GM19452 (cell line): ENCODE results near the gene ZNF77.
A peak's percentile ranks its signal among the peaks of the same experiment; 100 is the strongest.
"Not testable (repeated sequence)": the region's sequence is repeated elsewhere in the genome, so short reads cannot be mapped to it uniquely, and the experiment has no call there.

Source experiments
- ATAC-seq: cut with Tn5 transposase; IDR thresholded peaks from one replicate; pipeline ENCODE4 v1.9.1; 2021; ENCODE audit not compliant: unreplicated experiment

The ZNF77 gene

DNA sequence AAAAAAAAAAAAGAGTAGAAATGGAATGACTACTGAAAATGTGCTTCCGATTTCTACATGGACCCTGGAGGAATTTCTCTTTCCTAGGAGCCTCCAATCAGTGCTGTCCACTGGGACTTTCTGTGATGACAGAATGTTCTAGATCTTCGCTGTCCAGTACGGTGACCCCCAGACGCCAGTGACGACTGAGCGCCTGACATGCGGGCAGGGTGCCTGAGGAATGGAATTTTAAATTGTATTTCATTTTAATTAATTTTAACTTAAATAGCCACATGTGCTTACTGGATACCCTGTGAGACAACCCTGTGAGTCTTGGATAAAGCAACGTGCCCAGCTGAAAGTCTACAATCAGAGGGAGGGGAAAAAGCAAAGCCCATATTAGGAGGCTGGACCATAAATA lies 28.5 kb upstream of the ZNF77 start:
- ATAC-seq: no peak

DNA sequence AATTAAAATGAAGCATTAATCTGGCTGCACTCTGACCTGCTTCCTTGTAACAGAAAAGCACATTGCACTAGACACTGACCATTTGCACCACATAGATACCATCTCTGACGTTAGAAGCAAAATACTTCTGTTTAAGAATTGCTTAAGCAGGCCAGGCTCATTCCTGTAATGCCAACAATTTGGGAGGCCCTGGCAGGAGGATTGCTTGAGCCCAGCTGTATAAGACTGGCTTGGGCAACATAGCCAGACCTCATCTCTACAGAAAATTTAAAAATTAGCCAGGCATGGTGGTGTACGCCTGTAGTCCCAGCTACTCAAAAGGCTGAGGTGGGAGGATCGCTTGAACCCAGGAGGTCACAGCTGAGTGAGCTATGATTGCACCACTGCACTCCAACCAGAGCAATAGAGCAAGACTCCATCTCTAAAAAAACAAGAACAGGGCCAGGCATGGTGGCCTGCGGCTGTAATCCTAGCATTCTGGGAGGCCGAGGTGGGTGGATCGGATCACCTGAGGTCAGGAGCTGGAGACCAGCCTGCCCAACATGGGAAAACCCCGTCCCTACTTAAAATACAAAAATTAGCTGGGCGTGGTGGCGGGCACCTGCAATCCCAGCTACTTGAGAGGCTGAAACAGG lies 25.5 kb upstream of the ZNF77 start:
- no peak for ATAC-seq

DNA sequence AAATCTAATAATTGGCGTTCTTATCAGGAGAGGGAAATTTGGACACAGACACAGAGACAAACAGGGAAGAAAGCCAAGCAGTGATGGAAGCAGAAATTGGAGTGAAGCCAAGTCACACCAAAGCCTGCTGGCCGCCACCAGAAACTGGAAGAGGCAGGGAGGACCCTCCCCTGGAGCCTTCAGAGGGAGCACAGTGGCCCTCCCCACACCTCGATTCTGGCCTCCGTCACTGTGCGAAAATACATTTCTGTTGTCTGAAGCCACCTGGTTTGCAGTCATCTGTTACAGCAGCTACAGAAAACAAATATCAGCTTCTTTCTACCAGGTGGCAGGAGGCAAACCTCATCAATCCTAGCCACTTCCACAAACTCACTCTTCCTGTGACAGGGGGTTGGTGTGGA lies 24.3 kb upstream of the ZNF77 start:
- no peak for ATAC-seq

DNA sequence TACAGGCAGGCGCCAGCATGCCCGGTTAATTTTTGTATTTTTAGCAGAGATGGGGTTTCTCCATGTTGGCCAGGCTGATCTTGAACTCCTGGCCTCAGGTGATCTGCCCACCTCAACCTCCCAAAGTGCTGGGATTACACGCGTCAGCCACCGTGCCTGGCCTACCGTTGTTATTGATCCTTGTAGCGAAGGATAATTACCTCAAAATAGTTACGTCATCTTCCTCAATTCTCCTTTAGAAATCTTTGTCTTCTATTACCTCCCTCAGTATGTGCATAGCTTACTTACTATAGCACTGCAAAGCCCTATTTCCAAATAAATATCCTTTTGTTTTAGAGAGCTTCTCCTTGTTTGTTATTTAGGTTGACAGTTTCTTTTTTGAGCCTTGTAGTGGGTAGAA lies 23.2 kb upstream of the ZNF77 start:
- no peak for ATAC-seq

DNA sequence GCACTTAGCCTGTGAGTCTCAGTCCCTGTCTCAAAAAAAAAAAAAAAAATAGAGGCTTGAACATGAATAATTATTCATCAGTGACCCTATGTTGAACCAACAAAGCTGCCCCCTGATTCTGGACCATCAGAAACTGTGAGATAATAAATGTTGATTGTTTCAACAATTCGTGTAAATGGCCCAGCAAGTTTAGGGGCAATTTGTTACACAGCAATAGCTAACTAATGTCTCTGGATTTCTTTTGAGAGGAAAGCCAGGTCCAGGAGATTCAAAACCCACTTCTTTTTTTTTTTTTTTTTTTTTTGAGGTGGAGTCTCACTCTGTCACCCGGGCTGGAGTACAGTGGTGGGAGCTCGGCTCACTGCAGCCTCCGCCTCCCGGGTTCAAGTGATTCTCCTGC lies 20.1 kb upstream of the ZNF77 start:
- ATAC-seq: no peak

DNA sequence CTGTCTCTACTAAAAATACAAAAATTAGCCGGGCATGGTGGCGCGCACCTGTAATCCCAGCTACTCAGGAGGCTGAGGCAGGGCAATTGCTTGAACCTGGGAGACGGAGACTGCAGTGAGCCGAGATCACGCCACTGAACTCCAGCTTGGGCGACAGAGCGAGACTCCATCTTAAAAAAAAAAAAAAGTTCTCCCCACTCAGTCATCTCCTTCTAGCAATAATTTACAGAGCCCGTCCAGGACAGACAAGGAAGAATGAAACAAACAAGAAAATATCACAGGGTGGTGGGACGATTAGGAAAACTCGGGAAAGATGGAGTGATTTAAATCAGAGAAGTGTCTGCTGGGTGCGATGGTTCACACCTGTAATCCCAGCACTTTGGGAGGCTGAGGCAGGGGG lies 18.9 kb upstream of the ZNF77 start:
- not testable (repeated sequence) for ATAC-seq

DNA sequence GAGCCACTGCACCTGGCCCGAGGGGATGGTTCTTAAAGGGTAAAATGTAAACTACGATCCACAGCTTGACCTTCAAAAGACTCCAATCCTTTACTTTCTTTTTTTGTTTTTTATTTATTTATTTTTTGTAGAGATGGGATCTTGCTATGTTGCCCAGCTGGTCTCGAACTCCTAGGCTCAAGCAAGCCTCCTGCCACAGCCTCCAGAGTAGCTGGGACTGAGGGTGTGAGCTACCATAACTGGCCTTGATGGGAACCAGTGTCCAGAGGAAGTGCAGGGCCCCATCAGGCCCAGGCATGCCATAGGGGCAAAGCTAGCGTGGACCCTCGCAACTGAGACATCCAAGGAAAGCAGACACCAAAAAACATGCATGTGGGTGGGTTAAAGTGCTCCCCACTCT lies 18.4 kb upstream of the ZNF77 start:
- no peak for ATAC-seq

DNA sequence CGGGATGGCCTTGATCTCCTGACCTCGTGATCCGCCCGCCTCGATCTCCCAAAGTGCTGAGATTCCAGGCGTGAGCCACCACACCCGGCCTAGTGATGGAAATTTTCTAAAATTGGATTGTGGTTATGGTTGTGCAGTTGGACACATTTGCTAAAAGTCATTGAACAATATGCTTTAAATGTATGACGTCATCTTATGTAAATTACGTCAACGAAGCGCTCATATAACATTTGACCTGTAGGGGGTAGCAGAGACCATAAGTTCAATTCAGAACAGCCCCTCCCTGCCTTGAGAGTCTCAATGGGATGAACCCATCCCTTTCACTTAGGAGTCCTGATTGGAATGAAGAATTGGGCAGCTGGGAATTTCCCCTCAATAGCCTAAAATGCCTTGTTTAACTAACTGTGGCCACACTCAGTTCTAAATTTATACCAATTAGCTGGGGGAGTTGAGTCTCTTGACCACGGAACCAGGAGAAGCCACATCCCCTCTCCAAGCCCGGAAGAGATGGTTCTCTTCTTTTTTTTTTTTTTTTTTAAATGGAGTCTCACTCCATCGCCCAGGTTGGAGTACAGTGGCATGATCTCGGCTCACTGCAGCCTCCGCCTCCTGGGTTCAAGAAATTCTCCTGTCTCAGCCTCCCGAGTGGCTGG lies 17.4 kb upstream of the ZNF77 start:
- ATAC-seq: no peak

DNA sequence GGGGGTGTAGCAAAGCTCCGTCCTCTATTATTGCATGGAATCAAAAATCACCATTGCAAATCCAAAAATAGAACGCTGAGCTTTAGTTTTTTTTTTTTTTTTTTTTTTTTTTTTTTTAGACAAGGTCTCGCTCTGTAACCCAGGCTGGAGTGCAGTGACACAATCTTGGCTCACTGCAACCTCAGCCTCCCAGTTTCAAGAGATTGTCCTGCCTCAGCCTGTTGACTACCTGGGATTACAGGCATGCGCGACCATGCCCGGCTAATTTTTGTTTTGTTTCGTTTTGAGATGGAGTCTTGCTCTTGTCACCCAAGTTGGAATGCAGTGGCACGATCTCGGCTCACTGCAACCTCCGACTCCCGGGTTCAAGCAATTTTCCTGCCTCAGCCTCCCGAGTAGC lies 15.3 kb upstream of the ZNF77 start:
- ATAC-seq: no peak

DNA sequence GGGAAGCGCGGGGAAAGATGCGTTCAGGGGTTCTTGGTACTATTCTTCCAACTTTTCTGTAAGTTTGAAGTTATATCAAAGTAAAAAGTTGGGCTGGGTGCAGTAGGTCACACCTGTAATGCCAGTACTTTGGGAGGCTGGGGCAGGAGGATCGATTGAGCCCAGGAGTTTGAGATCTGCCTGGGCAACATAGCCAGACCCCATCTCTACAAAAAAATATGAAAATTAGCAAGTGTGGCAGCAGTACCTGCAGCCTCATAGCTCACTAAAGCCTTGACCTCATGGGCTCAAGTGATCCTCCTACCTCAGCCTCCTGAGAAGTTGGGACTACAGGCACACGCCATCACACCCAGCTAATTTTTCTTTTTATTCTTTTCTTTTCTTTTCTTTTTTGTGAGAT lies 12.4 kb upstream of the ZNF77 start:
- ATAC-seq: no peak

DNA sequence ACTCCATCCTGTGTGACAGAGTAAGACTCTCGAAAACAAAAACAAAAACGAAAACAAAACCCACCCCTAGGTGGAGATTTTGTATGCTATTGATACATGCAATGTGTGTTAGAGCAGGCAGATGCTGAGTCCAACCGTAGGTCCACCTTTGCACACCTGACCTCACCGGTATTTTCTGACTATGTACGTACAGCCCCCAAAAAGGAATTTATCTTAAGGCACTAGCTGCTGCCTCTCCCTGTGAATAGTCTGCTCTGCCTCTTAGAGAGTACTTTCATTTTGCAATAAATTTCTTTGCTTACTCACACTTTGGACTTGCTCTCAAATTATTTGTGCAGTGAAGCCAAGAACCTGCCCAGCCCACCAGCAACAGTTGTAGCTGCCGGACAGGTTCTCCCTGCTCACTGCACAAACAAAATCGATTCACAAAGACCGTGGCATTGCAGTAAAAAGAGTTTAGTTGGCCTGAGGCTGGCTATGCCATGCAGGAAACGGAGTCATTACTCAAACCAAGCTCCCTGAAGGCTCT lies 8.2 kb upstream of the ZNF77 start:
- no peak for ATAC-seq

DNA sequence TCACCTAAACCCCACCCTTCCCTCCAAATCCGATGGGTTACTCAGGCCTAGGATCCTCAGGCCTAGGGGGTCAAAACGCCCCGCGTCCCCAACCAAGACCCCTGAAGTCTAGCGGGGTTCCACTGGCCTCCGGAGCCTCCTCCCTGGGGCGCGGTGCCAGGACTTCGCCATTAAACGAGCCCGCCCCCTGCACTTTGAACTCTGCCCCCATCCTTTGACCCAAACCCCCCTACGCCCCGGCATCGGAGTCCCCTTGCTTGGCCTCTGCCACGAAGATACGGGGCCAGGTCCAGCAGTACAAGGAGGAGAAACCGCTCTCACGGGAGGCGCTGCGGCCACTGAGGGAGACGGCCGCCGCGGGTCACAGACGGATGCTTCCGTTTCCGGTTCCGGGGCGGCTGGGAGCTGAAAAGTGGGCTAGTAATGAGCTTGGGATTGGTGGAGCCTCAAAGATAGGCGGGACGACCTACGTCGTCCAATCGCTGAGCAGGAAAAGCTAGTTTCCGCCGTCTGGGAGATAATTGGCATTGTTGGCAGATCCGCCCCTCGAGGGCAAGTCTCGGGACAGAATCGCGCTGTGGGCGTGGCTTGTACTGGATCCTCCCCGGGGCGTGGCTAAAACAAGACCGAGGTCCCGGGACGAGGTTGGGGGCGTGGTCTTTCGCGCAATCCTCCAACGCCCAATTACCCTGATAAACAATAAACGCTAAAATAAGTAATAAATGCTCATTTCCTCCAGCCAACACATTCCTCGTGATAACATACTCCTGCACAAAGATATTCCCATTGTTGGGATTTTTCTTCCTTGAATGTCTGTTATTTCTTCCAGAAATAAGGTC lies 5.7 kb upstream of the ZNF77 start:
- ATAC-seq: peak; percentile 90

DNA sequence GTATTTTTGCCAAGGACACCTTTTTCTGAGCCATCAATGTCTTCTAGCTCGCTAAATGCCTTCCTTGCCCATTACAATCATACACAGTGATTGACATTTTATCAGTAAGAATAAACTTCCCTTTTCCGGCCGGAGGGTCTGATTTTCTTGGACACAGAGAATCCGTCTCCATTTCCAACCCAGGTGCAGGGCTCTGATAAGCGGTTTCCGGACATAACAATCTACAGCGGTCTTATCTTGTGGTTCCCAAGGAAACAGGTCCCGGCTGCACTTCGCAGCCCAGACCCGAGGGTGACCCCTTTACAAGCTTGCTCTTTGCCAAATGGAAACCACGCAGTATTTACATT lies 5.1 kb upstream of the ZNF77 start:
- no peak for ATAC-seq

DNA sequence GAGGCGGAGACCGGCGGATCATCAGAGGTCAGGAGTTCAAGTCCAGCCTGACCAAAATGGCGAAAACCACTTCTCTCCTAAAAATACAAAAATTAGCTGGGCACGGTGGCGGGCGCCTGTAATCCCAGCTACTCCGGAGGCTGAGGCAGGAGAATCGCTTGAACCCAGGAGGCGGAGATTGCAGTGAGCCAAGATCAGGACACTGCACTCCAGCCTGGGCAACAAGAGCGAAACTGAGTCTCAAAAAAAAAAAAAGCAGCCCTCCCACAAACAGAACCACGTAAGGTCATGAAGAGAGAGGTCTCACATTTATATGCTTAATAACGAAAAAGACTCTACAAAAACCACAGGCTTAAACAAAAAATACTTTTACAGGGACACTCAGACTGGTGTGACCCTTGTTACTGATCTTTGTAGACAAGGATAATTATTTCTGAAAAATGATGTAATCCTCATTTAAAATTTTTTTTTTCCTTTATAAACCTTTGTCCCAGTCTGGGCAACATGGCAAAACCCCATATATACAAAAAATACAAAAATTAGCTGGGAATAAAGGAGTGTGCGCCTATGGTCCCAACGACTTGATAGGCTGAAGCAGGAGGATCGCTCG lies 909 bp upstream of the ZNF77 start:
- no peak for ATAC-seq

DNA sequence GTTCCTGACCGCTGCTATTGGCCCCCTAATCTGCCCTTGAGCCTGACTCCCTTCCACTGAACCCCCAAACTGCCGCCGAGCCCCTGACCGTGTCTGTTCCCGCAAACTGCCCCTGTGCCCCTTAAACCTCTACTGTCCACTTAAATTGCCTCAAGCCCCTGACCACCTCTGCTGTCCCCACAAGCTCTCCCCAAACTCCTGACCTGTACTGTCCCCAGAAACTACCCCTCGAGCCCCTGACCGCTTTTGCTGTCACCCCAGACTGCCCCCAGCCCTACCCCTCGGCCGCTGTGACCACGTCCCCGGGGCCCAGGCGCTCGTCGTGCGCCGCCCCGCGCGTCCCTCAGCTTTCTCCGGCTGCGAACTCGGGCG lies 382 bp downstream of the ZNF77 start:
- peak; percentile 12 for ATAC-seq

DNA sequence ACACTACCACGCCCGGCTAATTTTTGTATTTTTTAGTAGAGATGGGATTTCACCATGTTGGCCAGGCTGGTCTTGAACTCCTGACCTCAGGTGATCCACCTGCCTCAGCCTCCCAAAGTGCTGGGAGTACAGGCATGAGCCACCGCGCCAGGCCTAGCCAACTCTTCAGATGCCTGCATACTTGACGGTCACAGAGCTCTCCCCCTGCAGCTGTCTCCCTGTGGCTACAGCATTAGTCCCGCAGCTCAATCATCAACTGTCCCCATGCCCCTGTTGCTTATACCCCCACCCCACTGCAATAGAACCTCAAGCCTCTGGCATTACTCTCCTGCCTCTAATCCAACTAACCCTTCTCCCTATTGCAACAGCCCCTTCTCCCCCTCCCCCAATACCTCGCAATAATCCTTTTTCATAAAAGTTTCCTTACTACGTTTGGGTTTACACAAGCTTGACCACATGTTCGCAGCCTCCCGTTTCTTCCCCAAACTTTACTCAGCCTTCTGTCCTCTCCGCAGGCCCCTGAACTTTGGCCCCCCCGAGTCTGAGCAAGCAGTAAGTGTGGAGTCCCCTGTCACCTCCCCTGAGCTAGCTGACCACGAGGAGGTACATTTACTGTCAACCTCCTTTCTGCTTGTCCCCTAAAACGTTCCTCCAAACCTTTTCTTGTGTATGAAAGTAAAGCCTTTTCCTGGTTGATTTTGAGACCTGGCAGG lies 1.7 kb downstream of the ZNF77 start:
- ATAC-seq: no peak

DNA sequence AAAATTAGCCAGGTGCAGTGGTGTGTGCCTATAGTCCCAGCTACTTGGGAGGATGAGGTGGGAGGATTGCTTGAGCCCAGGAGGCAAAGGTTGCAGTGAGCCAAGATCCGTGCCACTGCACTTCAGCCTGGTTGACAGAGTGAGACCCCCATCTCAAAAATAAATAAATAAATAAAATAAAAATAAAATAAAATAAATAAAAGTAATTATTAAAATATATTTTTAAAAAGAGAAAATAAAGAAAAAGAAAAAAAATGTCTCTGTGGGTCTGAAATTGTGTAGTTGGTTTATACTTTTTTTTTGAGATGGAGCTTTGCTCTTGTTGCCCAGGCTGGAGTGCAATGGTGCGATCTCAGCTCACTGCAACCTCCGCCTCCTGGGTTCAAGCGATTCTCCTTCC lies 8.9 kb downstream of the ZNF77 start:
- ATAC-seq: not testable (repeated sequence)

DNA sequence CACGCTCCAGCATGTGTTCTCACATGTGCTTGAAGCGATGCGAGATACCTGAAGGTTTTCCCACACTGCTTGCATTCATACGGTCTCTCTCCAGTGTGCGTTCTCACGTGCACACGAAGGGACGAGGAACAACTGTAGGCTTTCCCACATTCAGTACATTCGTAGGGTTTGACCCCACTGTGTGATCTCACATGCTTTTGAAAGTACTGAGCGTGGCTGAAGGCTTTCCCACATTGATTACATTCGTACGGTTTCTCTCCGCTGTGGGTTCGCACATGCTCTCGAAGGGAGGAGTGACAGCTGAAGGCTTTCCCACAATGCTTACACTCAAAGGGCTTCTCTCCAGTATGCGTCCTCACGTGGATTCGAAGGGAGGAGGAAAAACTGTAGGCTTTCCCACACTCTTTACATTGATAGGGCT lies 11.3 kb downstream of the ZNF77 start:
- ATAC-seq: no peak

DNA sequence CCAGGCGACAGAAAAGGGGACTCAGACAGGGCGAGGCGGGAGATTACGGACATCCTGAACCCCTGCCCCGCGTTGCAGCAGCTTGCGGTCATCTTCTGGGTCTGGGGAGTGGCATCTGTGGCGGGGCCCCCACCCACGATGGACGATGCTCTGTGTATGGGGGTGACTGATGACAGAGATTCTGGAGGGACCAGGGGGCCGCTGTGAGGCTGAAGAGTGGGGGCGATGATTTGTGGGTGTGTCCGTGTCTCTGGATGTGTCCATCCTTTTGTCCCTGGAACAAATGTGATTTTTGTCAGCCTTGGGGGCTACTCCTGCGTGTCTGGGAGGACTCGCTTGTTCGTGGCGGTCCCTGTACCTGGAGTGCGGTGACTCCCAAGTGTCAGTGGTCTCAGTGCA lies 17.7 kb downstream of the ZNF77 start:
- no peak for ATAC-seq

DNA sequence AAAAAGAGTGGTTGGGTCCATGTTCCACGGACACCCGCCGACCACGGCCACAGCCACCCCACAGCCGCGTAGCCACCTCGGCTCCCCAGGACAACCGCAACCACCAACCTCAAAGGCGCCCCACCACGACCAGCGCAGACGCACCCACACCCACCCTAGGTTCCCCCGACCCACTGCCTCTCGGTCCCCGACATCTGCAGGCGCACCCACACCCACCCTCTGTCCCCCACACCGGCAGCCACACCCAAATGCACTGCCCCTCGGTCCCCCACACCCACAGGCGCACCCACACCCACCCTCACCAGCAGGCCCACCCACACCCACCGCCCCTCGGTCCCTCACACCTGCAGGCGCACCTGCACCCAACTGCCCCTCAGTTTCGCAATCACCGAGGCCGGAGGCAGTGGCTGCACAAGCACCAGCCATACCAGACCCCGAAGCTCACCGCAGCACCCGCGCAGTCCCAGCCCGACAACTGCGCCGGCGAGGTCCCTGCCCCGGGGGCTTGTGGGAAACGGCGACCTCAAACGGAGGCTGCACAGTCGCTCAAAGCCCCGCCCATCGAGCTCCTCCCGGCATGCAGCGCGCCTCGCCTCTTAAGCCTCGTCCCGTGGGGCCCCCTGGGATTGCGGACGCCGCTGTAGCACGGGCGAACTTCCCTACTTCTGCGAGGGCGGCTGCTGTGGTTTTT lies 18.3 kb downstream of the ZNF77 start:
- no peak for ATAC-seq

DNA sequence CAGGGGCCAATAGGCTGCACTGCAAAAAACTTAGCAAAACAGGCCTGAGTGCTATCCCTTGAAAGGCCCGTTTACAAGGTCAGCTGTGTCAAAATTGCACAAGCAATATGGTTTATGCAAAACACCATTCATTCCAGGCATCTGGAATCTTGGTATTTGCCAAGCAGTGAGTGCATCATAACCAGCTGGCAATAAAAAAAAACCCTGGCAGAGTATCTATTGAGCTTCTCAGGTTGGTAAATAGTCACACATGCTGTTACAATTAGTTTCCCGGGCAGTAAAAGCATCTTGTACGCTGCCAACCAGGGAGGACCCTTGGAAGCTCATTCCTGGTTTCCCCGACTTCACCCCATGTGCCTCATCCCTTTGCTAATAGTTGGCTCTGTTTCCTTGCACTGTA lies 21.3 kb downstream of the ZNF77 start:
- ATAC-seq: no peak
